ENCODE results near the gene FGF21.
"Not testable (repeated sequence)": the region's sequence is repeated elsewhere in the genome, so short reads cannot be mapped to it uniquely, and the experiment has no call there.

FGF21 gene, protein sequence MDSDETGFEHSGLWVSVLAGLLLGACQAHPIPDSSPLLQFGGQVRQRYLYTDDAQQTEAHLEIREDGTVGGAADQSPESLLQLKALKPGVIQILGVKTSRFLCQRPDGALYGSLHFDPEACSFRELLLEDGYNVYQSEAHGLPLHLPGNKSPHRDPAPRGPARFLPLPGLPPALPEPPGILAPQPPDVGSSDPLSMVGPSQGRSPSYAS

DNA sequence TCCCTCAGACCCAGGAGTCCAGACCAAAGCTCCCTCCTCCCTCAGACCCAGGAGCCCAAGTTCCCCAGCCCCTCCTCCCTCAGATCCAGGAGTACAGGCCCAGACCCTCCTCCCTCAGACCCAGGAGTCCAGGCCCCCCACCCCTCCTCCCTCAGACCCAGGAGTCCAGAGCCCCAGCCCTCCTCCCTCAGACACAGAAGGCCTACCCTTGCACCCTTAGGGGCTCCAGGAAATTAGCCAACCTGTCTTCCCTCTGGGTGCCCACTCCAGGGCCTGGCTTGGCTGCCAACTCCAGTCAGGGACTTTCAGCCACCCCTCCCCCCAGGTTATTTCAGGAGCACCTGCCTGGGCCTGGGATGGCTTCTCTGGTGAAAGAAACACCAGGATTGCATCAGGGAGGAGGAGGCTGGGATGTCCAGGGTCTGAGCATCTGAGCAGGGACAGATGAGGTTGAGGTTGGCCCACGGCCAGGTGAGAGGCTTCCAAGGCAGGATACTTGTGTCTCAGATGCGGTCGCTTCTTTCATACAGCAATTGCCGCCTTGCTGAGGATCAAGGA, at the start of gene FGF21:
Gene FGF21, plus strand, starts transcription at position 441 of the 558 bp plus-strand sequence. CDS start 713 bp downstream, outside the sequence.
- no peak for DNase-seq

GRCh38 chr19:48708471-48708870, 46.9 kb upstream of the FGF21 start:
- DNase-seq: no peak

GRCh38 chr19:48711106-48711662, 44.1 kb upstream of the FGF21 start:
- no peak for DNase-seq

GRCh38 chr19:48713041-48713863, 42.1 kb upstream of the FGF21 start:
- DNase-seq: peak; percentile 62

DNA sequence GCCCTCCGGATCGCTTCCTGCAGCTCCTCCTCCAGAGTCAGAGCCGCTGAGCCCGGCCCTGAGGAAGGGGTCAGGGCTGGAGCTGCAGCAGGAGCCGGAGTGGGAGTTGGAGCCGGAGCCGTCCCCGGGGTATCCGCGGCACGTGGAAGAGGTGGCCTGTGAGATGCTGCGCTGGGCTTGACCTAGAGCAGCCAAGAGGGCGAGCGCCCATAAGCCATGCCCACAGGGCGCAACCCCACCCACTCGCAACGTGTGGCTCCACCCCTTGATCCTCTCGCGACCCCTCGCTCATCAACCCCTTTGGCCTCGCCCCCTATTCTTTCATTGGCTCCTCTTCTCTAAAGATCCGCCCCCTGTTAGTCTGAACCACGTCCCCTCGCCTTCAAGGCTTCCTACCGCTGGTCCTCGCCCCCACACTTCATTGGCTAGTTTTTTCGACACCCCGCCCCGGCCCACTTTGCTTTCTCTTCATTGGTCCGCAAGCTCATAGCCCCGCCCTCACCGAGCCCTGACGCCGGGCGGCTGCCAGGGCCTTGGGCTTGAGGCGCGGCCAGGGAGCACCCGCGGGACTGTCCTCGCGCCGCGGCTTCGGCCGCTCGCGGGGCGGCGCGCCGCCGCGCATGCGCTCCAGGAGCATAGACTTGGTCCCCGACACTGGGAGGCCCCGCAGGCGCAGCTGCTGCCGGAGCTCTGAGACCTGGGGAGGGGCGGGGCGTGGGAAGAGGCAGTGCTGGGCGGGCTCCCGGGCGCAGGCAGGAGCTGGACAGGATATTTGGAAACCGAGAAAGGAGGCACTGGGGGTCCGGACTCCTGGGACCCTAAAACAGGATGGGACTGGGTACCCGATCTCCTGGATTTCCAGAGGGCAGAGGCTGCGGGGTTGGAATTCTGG, 41.2 kb upstream of the FGF21 start:
- peak; percentile 99 for DNase-seq

DNA sequence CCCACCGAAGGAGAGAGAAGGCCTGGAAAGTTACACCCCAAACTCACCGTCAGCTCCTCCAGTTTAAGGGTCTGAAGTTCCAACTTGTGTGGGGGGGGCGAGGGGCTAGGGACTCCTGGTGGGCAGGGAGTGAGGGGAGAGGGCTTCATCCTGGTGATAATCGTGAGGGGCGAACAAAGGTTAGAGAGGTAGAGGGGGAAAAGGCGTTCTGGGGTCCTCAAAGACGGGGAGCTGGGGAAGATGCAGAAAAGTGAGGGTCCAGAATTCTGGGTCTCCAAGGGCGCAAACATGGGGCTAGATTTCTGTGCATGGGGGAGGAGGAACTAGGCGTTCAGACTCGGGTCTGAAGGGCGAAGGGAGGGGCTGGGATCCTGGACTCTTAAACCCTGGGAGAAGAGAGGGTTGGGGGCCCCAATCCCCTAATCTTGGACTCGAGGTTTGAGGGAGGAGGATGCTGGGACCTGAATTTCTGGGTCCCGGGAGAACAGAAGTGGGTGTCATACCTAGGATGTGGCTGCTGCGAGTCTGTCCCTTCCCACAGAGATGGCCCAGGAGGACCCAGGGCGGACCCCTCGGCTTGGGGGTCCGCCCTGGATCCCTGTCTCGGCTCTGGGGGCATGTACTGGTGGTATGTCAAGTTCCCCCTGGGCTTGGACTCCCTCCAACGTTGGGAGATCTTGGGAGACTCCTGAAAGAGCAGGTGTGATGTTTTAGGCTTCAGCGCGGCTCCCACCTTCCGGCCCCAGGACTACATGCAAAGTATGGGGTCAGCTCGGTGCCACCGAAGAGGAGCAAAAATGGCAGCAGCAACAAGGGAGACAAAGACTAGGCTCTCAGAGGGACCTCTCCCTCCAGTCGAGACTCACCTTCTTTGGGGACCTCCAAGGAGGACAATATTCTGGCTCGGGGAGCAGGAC, 40.3 kb upstream of the FGF21 start:
- DNase-seq: peak; percentile 63

- DNase-seq: peak; percentile 61
These were observed 39.6 kb upstream of the FGF21 start for GRCh38 chr19:48715681-48716171.

GRCh38 chr19:48716562-48717291, 38.6 kb upstream of the FGF21 start:
- no peak for DNase-seq

DNA sequence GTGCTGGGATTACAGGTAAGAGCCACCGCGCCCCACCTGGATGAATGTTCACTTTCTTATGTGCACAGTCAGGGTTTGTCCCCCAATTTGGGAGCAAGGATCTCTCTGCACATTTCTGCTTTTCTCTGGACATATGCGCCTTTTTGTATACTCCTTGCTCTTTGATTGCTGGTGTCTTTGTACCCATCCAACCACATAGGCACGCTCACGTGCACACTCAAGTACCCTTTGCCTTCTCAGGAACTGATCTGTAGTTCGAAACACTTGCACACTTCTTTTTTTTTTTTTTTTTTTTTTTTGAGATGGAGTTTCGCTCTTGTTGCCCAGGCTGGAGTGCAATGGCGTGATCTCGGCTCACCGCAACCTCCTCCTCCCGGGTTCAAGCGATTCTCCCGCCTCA, 37.2 kb upstream of the FGF21 start:
- not testable (repeated sequence) for DNase-seq

DNA sequence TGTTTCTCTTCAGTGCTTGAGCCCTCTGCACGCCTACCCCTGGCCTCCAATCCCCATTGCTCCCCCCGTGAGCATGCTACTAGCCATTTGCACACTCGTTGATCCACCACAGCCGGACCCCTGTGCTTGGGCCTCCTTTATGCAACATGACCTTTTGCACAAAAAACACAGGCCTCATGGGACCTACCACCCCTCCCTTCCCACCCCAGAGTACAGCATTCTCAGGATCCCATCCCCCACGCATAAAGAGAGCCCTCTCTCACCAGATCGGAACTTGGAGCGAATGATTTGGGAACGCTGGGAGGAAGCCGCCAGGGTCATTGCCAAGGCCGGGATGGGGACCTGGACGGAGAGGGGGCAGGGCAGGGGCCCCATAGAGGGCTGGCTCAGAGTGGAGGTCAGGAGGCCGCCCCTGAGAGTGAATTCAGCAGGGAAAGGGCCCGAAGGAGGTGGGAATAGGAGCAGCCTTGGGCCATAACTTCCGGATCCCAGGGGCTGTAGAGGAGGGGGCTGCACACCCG, 36.6 kb upstream of the FGF21 start:
- no peak for DNase-seq

- no peak for DNase-seq
These were observed 35.8 kb upstream of the FGF21 start, which contains the start of gene MAMSTR for GRCh38 chr19:48719263-48720171. Gene MAMSTR, minus strand, starts transcription at chr19:48719725. Its CDS starts 694 bp downstream, at chr19:48719031.

DNA sequence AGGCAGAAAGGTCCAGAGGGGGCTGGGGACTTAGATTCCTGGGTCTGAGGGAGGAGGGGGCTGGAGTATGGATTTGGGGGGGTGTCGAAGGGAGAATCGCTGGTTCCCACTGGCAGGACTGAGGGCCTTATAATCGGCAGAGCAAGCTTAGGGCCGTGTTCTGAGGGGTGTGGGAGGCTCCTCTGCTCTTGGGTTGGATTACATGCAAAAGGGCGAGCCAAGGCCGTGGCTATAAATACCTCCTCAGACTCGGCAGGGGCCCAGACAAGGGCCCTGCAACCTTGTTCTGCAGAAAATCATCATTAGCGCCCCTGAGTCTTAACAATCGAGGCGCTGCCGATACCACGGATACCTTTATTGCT, 35.1 kb upstream of the FGF21 start:
- no peak for DNase-seq

- DNase-seq: peak; percentile 97
These were observed 34.6 kb upstream of the FGF21 start for GRCh38 chr19:48720613-48721296.

DNA sequence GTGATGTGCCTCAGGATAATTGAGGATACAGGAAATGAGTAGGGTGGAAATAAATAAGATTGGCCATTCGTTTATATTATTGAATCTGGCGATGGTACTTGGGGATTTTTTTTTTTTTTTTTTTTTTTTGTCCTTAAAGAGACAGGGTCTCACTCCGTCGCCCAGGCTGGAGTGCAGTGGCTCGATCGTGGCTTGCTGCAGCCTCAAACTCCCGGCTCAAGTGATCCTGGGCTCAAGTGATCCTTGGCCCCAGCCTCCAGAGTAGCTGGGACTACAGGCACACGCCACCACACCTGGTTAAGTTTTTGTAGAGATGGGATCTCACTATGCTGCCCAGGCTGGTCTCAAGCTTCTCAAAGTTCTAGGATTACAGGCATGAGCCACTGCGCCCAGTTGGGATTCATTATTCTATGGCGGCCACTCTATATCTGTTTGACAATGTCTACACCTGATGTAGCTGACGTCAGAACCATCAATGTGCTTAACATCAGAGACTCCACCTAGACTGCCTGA, 33.1 kb upstream of the FGF21 start:
- no peak for DNase-seq

DNA sequence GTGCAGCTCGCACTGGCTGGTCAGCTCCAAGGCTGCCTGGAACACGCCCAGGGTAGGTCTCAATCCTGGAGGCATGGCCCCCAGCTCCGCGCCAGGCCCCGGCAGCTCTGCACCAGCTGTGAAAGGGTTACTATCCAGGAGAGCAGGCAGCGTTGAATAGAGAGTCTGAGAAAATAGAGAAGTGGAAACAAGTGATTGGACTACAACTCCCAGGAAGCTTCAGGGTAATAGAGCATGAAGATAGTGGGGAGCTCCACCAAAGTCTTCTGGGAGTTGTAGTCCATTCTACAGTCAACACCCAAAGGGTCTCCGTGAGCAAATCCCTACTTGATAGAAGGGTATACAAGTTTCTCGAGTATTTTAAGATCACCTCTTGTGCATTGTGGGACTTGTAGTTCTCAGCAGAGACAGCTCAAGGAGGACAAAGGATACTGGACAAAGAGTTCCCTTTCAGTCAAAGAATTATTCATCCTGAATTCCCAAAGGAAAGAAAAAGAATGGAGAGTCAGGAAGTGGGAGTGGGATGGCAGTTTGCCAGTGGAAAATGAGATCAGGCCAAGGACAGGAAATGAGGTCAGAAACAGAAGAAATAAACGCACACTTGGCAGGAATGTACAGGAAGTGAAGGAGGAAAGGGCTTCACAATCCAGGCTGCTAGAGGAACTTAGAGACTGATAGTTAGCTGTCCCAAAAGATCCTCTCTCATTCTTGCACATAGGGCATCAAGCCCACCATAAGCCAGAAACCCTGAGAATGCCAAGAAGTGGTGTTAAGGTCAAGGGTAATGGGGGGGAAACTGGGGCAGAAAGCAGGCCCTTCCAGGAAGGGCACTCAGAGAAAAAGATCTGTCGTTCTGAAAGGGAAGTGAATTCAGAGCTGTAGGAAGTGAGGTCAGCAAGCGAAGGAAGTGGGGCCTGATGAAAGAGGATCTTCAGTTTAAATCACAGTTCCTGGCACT, 30.2 kb upstream of the FGF21 start:
- no peak for DNase-seq

DNA sequence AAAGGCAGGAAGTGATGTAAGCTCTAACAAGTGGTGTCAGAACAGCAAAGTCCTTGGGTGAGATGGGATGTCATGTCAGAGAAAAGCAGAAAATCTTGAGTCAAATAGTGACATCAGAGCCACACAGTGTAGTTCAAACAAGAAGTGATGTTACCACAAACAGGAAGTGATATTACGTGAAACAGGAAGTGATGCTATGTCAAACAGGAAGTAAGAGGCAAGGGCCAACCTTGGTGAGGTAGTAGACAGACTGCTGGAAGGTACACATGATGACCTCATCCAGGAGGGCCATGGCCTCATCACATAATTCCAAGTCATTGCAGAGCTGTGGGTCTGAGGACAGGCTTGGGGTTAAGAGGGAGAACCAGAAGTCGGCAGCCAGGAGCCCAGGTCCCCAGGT, 28.8 kb upstream of the FGF21 start:
- DNase-seq: no peak
